ENCODE results near the gene PHETA1.

The PHETA1 gene

GRCh38 chr12:111368291-111368787 is 556 bp downstream of the PHETA1 start:
- H3K36me3 Mint-ChIP-seq = peaks cover 2% of the 10 kb centered on the region
- peaks cover 12% of the 10 kb centered on the region for H3K4me1 Mint-ChIP-seq
- ATAC-seq (ENCODE audit: low read depth) = peak; percentile 31
- peak overlapping the region; percentile 80 for H3K4me3 Mint-ChIP-seq
- H3K27me3 Mint-ChIP-seq = peaks cover 5% of the 10 kb centered on the region
- no peak overlapping the region for H3K27ac Mint-ChIP-seq
- no peaks in the 10 kb centered on the region for H3K9me3 Mint-ChIP-seq
- peak in 1 of 2 donors; percentile 41 for DNase-seq (ENCODE audit: low spot score in 2 of 2)

- Mint-ChIP-seq H3K27ac (no peak overlapping the region), H3K4me3 (peak overlapping the region; percentile 80), H3K9me3 (no peaks in the 10 kb centered on the region), H3K36me3 (peaks cover 2% of the 10 kb centered on the region), H3K4me1 (peaks cover 12% of the 10 kb centered on the region), H3K27me3 (peaks cover 2% of the 10 kb centered on the region)
- DNase-seq (ENCODE audit: low spot score in 2 of 2) (no peak), ATAC-seq (ENCODE audit: low read depth) (no peak)
These were observed 1.2 kb downstream of the PHETA1 start for GRCh38 chr12:111367661-111368221.

- no peak for ATAC-seq (ENCODE audit: low read depth)
- Mint-ChIP-seq H3K4me3 (no peak overlapping the region), H3K27ac (no peak overlapping the region), H3K27me3 (peaks cover 2% of the 10 kb centered on the region), H3K4me1 (peaks cover 12% of the 10 kb centered on the region), H3K36me3 (peaks cover 9% of the 10 kb centered on the region), H3K9me3 (no peaks in the 10 kb centered on the region)
- no peak for DNase-seq (ENCODE audit: low spot score in 2 of 2)
These were observed 2.3 kb downstream of the PHETA1 start for GRCh38 chr12:111366583-111366982.

- no peaks in the 10 kb centered on the region for H3K9me3 Mint-ChIP-seq
- H3K4me1 Mint-ChIP-seq = peaks cover 15% of the 10 kb centered on the region
- ATAC-seq (ENCODE audit: low read depth) (no peak), DNase-seq (ENCODE audit: low spot score in 2 of 2) (no peak)
- no peak overlapping the region for H3K27ac Mint-ChIP-seq
- H3K4me3 Mint-ChIP-seq = no peak overlapping the region
- peaks cover 2% of the 10 kb centered on the region for H3K27me3 Mint-ChIP-seq
- H3K36me3 Mint-ChIP-seq = peaks cover 9% of the 10 kb centered on the region
These were observed 2.8 kb downstream of the PHETA1 start for GRCh38 chr12:111366075-111366474.

- Mint-ChIP-seq H3K36me3 (peaks cover 9% of the 10 kb centered on the region), H3K4me1 (peaks cover 26% of the 10 kb centered on the region), H3K27ac (no peak overlapping the region), H3K9me3 (no peaks in the 10 kb centered on the region), H3K4me3 (no peak overlapping the region), H3K27me3 (peaks cover 5% of the 10 kb centered on the region)
- ATAC-seq (ENCODE audit: low read depth) (no peak), DNase-seq (ENCODE audit: low spot score in 2 of 2) (no peak)
These were observed 5.3 kb downstream of the PHETA1 start for GRCh38 chr12:111363578-111363977.

GRCh38 chr12:111362687-111363475 is 6.0 kb downstream of the PHETA1 start:
- no peak overlapping the region for H3K4me3 Mint-ChIP-seq
- H3K27ac Mint-ChIP-seq = no peak overlapping the region
- H3K9me3 Mint-ChIP-seq = no peaks in the 10 kb centered on the region
- peaks cover 9% of the 10 kb centered on the region for H3K36me3 Mint-ChIP-seq
- peaks cover 5% of the 10 kb centered on the region for H3K27me3 Mint-ChIP-seq
- no peak for ATAC-seq (ENCODE audit: low read depth)
- DNase-seq (ENCODE audit: low spot score in 2 of 2) = no peak
- peaks cover 26% of the 10 kb centered on the region for H3K4me1 Mint-ChIP-seq

GRCh38 chr12:111361717-111362576 is 6.9 kb downstream of the PHETA1 start:
- H3K9me3 Mint-ChIP-seq = no peaks in the 10 kb centered on the region
- peaks cover 5% of the 10 kb centered on the region for H3K27me3 Mint-ChIP-seq

GRCh38 chr12:111361073-111361716 is 7.7 kb downstream of the PHETA1 start:
- Mint-ChIP-seq H3K36me3 (peaks cover 9% of the 10 kb centered on the region), H3K27me3 (peaks cover 5% of the 10 kb centered on the region), H3K9me3 (no peaks in the 10 kb centered on the region), H3K4me3 (peak overlapping the region; percentile 55), H3K27ac (peak overlapping the region; percentile 72), H3K4me1 (peaks cover 20% of the 10 kb centered on the region)
- no peak for ATAC-seq (ENCODE audit: low read depth)
- no peak for DNase-seq (ENCODE audit: low spot score in 2 of 2)

More at GRCh38 chr12:111361717-111362576, 6.9 kb downstream of the PHETA1 start:
- no peak for ATAC-seq (ENCODE audit: low read depth)
- DNase-seq (ENCODE audit: low spot score in 2 of 2) = no peak
- peaks cover 9% of the 10 kb centered on the region for H3K36me3 Mint-ChIP-seq
- no peak overlapping the region for H3K4me3 Mint-ChIP-seq
- H3K27ac Mint-ChIP-seq = no peak overlapping the region
- peaks cover 19% of the 10 kb centered on the region for H3K4me1 Mint-ChIP-seq

GRCh38 chr12:111360325-111360930 is 8.5 kb downstream of the PHETA1 start:
- peak overlapping the region; percentile 55 for H3K4me3 Mint-ChIP-seq
- ATAC-seq (ENCODE audit: low read depth) (no peak), DNase-seq (ENCODE audit: low spot score in 2 of 2) (no peak)
- H3K9me3 Mint-ChIP-seq = no peaks in the 10 kb centered on the region
- peaks cover 6% of the 10 kb centered on the region for H3K36me3 Mint-ChIP-seq
- peaks cover 24% of the 10 kb centered on the region for H3K4me1 Mint-ChIP-seq
- H3K27ac Mint-ChIP-seq = peak overlapping the region; percentile 72
- peaks cover 5% of the 10 kb centered on the region for H3K27me3 Mint-ChIP-seq

- Mint-ChIP-seq H3K4me3 (no peak overlapping the region), H3K36me3 (peaks cover 6% of the 10 kb centered on the region), H3K27me3 (peaks cover 5% of the 10 kb centered on the region), H3K9me3 (no peaks in the 10 kb centered on the region), H3K4me1 (peaks cover 28% of the 10 kb centered on the region), H3K27ac (no peak overlapping the region)
- DNase-seq (ENCODE audit: low spot score in 2 of 2) (no peak), ATAC-seq (ENCODE audit: low read depth) (no peak)
These were observed 9.0 kb downstream of the PHETA1 start for GRCh38 chr12:111359914-111360276.

GRCh38 chr12:111359231-111359913 is 9.5 kb downstream of the PHETA1 start:
- H3K36me3 Mint-ChIP-seq = peaks cover 6% of the 10 kb centered on the region
- ATAC-seq (ENCODE audit: low read depth) (no peak), DNase-seq (ENCODE audit: low spot score in 2 of 2) (no peak)
- H3K27ac Mint-ChIP-seq = no peak overlapping the region
- peaks cover 30% of the 10 kb centered on the region for H3K4me1 Mint-ChIP-seq
- H3K27me3 Mint-ChIP-seq = peaks cover 5% of the 10 kb centered on the region
- no peaks in the 10 kb centered on the region for H3K9me3 Mint-ChIP-seq
- H3K4me3 Mint-ChIP-seq = no peak overlapping the region

- Mint-ChIP-seq H3K27me3 (peaks cover 4% of the 10 kb centered on the region), H3K27ac (peak overlapping the region; percentile 60), H3K4me3 (peak overlapping the region; percentile 37)
These were observed 13.5 kb downstream of the PHETA1 start for GRCh38 chr12:111355201-111355925.

More at GRCh38 chr12:111355201-111355925, 13.5 kb downstream of the PHETA1 start:
- DNase-seq (ENCODE audit: low spot score in 2 of 2) (peak in 1 of 2 donors; percentile 20), ATAC-seq (ENCODE audit: low read depth) (peak; percentile 91)
- H3K9me3 Mint-ChIP-seq = no peaks in the 10 kb centered on the region
- H3K36me3 Mint-ChIP-seq = no peaks in the 10 kb centered on the region
- H3K4me1 Mint-ChIP-seq = peaks cover 21% of the 10 kb centered on the region
